ENCODE data around the gene CEP72.

DNA sequence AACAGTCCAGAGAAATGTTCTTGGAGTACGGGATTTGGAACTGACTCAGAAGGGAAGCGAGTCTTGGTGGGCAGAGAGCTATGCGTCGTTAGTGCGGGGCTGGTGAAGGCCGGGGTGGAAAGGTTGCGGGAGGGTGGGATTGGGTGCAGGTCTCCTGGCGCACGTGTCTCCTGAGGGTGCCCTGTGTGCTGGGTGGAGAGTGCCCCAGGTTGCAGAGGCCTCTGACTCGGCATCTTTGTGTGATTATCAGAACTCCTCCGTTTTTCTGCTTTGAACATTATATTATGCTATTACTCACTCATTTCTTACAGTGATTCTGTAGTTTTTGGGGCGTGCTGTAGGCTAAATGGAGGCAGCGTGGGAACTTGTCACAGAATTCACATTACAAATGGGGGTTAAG lies 11.4 kb downstream of the CEP72 start:
- TF ChIP-seq, protein P1, sequence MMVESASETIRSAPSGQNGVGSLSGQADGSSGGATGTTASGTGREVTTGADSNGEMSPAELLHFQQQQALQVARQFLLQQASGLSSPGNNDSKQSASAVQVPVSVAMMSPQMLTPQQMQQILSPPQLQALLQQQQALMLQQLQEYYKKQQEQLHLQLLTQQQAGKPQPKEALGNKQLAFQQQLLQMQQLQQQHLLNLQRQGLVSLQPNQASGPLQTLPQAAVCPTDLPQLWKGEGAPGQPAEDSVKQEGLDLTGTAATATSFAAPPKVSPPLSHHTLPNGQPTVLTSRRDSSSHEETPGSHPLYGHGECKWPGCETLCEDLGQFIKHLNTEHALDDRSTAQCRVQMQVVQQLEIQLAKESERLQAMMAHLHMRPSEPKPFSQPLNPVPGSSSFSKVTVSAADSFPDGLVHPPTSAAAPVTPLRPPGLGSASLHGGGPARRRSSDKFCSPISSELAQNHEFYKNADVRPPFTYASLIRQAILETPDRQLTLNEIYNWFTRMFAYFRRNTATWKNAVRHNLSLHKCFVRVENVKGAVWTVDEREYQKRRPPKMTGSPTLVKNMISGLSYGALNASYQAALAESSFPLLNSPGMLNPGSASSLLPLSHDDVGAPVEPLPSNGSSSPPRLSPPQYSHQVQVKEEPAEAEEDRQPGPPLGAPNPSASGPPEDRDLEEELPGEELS (CRISPR knock-in tag; IDR thresholded peaks at IDR 0.05): no peak
- TF ChIP-seq KLF9 (CRISPR knock-in tag; IDR thresholded peaks at IDR 0.05; ENCODE audit: low read depth): no peak
- TF ChIP-seq RXRA (CRISPR knock-in tag; IDR thresholded peaks at IDR 0.05): no peak
- no peak for TF ChIP-seq ZNF260 (CRISPR knock-in tag; IDR thresholded peaks at IDR 0.05; ENCODE audit: borderline replicate concordance, low read depth)
- TF ChIP-seq SIN3A (IDR thresholded peaks at IDR 0.05; ENCODE audit: borderline replicate concordance, low read depth, low read length): no peak
- TF ChIP-seq KLF15 (CRISPR knock-in tag; IDR thresholded peaks at IDR 0.05; ENCODE audit: borderline replicate concordance): no peak
- no peak for TF ChIP-seq BHLHE40 (IDR thresholded peaks at IDR 0.05; ENCODE audit: low read length)
- TF ChIP-seq ZNF441 (CRISPR knock-in tag; IDR thresholded peaks at IDR 0.05; ENCODE audit: borderline replicate concordance): no peak

Data from HepG2 (cell line).